NCI-H2196 (cell line): Measurements from ENCODE around the gene RSRC1.

Source experiments
- DNase-seq: peaks from one replicate; lab custom pipeline; 2025; ENCODE audit not compliant: unreplicated experiment; lab: John Stamatoyannopoulos, UW

RSRC1 gene

DNA sequence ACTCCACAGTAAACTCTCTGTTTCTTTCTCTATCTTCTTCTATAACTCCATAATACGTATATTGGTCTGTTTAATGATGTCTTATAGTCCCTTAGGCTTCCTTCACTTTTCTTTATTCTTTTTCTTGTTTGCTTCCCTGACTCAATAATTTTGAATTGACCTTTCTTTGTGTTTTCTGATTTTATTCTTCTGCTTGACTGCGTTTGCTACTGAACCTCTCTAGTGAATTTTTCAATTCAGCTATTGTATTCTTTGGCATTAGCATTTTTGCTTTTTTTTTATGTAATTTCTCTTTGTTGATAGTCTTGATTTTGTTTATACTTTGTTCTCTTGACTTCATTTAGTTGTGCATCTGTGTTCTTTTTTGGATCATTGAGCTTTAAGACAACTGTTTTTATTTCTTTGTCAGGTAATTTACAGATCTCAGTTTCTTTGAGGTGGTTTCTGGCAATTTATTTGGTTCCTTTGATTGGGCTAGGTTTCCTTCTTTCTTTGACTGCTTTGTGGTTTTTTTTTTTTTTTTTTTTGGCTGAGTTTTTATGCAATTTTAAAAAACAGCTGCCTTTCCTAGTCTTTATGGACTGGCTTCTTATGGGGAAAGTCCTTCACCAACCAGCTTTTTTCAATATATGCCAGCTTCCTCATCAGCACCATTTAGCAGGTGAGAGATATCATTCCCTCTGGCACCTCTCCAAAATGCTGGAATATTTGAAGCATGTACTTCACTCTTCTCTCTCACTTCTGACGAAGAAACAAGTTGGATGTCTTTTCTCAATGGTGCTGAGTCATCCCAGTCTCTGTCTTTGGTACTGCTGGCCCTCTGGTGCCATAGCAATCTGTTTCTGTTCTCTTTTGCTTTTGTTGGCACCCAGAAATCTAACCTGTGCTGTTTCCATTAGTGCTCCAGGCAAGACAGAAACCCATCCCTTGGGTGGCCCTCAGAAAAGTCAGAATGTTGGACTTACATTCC, 17.6 kb downstream of the RSRC1 start:
- DNase-seq: peak; percentile 58

DNA sequence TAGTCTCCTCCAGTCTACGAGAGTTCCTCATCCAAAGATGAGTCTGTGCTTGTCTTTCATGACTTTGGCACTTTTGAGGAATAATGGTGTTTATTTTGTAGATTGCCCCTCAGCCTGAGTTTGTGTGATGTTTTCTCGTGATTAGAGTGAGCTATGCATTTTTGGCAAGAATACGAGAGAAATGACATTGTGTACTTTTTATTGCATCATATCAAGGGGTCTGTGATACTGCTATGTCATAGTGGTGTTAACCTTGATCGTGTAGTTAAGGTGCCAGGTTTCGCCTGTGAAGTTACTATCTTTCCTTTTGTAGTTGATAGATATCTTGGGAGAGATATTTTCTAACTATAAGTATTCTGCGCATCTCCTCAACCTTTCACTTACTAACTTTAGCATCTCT, 18.9 kb downstream of the RSRC1 start:
- no peak for DNase-seq

DNA sequence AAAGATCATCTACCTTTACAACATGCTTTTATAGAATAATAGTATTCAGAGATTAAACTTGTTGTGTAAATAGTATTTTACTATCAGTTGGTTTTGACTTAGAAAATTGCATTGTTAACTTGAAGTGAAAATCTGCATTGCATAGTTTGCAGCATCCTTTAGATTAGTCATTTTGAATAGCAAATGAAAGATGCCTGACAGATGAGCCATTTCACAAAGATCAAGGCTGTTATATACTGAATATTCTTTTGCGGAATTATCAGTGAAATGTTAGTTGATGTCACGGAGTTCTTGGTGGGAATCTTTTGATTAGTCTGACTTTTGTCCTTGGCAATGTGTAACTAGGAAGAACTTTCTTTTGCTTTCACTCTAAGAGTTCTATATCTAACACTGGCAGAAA, 24.5 kb downstream of the RSRC1 start:
- no peak for DNase-seq

DNA sequence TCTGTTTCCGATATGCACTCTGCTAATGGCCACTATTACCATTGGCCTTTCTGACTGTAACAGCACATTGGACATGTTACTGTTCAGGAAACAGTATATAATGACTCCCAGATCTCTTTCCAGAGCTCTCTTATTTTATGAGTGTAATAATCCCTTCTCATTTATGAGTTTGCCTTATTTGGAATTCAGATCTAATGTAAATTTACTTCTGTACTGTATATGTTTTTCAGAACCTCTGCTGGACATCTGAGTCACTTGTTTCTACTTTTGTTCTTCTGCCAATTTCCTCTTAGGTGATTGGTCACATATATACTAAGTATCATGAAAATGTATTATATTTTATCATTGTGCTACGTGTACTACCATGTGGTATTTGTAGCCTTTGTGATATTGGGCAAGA, 30.5 kb downstream of the RSRC1 start:
- no peak for DNase-seq

DNA sequence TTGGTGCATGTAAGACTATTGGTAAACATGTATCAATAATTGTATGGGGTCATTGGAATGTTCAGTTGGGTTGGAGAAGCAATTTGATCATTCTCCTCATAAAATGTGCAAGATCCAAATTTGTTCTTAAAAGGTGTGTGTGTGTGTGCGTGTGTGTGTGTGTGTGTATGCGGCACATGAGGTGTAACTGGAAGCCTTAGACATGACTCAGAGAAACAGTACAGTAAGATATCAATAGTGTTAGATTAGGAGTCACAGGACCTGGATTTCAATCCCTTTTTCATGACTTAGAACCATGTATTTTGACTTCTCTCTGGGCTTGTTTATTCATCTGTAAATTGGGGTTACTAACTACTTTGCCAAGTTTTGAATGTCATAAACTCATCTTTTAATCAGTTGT, 38.3 kb downstream of the RSRC1 start:
- no peak for DNase-seq

DNA sequence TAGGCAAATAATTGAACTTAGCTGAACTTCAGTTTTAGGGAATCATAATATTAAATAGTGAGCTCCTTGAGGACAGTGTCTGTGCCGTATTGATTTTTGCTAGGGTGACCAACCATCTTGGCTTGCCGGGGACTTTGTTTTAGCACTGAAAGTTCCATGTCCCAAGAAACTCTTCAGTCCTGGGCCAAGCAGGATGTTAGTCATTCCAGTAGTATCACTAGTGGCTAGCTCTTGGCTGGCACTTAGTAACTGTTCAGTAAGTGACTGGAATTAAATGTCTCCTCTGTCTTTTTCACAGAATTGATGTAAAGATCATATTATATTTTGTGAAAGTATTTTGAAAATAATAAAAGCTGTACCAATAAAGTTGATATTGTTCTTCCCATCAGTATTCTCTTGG, 42.3 kb downstream of the RSRC1 start:
- no peak for DNase-seq

DNA sequence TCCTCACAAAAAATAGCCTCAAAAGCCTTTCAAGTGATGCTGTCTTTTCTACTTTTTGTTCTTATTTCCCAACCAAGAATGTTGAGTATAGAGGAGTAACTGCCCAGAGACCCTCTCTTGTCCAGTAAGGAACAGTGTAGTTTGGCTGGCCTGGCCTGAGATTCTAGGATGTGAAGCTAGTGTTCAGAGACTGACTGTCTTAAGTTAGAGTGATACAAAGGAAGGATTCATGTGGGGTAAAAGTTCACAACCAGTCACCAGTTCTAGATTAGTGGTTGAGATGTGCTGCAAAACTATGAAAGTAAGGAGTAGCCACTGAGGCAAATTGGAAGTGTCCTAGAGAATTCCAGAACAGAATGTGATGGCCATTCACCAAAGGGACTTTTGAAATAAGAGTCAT, 49.1 kb downstream of the RSRC1 start:
- no peak for DNase-seq

DNA sequence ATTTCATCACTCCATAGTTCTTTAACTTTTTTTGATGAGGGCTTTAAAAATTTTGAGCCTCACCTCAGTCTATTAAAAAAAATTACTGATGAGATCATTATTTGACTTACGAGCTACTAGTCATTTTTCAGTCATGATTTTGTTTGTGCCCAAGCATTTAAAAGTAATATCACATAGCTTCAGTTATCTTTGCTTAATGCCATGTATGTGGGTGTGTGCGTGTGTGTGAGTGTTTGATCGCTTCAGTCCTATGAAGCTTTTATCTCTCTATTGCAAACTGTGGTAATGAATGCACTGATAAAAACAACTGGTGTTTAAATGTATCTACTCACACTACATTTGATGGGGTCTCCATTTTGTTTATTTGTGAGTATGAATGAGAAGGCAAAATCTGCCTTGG, 49.8 kb downstream of the RSRC1 start:
- DNase-seq: no peak

DNA sequence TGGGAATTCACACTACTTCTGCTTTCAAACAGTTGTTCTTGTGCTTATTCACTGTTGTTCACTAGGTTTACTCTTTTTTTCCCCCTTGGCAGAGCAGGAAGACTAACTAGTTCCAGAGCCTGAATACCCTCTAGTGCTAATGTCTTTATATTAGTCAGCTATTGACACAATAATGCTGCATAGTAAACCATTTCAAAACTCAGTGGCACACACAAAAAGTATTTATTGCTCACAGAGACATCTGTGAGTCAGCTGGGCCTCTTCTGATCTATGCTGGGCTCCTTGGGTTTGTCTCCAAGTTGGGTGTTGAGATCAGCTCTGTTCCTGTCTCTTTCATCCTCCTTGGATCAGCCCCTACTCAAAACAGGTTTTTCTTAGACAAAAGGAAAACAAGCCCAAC, 51.1 kb downstream of the RSRC1 start:
- no peak for DNase-seq

DNA sequence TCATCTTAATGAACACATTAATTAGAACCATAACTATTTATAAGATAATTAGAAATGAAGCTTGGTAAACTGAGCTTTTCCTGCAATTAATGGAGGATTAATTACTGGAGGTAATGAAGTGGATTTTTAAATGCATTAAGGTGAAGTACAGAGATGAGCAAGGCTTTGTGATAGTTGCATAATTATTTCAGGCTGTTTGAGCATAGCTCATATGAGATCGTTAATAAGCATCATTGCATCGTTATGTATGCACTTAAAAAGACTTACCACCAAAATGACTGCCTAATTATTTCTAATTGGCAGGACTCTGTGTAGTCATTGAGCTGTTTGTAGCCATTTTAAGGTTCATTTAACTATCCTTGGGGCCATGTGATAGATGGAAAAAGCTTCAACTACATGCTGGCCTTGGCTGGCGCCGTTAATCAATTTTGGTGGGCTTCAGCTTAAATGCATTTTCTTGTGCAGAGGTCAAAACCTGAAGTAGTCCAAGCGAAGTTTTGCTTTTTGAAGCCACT, 55.3 kb downstream of the RSRC1 start:
- no peak for DNase-seq

DNA sequence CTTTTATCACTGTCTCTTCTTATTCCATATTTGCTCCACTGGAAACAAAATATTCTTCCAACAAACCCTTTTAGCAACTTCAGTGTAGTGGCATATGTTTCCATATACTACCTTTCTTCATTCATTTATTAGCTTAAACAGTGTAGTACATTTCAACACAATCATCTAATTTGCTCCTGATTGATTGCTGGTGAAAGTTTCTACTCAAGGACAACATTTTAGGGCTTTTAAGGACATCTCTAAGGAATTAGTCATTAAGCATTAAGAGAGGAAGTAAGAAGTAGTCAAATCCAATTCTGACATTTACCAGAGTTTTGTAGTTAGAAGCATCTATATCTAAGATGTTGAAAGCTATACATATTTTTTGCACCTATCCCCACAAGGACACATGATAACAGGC, 55.8 kb downstream of the RSRC1 start:
- no peak for DNase-seq

DNA sequence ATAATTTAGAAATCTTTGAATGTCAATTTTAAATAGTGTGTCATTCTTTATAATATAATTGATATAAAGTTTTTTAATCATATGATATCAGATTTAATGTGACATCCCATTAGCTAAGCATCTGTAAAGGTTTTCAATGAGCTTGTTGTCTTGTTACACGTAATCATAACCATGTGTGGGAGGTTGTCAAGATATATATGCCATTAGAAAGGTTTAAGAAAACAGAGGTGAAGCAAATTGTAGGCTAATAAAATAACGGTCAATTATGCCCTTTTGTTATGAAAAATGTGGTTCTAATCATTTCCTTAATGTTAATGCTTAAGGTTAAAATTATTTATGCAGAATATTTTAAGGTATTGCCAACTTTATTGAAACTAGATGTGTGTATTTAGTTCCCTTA, 56.3 kb downstream of the RSRC1 start:
- DNase-seq: no peak

DNA sequence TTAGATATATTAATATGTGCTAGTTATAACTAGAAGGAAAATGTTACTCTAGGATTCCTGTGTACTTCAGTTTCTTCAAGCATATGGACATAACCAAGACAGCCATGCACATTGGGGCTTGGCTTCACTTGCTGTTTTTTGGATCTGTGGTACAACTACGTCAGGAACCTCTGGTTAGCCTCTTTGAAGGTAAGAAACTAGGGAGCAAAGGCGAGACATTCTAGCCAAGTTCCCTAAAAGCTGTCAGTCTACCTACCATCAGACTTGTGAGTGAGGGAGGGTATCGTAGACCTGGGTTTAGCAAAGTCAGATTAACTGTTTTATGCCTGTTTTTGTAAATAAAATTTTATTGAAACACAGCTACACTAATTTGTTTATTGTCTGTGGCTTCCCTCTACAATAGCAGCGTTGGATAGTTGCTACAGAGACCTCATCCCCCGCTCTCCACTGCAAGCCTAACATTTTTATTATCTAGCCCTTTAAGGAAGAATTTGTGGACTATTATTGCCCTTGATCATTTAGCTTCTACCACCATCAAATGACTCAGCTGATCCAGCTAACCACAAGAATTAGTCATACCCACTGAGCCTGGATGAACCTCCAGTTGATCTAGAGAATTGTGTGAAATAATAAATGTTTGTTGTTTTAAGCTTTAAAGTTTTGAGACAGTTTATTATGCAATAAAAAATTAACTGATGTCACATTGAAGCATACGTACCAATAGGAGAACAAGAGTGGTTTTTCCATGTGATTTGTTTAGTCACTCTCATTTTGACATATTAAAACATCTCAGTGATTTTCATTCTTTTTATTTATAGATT, 58.1 kb downstream of the RSRC1 start:
- DNase-seq: peak; percentile 41

DNA sequence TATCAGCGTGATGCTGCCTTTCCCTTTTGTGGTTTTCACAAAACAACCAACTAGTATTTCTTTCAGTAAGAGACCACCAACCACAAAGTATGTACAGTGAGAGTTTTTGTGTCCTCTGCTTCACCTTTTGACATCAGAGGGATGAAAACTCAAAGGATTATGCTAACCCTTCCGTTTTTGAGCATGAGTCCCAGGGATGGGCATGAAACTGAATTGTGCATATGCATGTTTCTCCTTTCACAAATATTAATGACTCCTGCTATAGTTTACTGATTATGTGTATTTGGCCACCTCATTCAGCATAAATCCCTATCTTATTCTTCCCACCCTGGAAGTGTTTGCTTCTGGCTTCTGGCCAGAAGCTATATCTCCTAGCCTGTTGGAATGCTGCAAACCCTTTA, 59.2 kb downstream of the RSRC1 start:
- DNase-seq: no peak

DNA sequence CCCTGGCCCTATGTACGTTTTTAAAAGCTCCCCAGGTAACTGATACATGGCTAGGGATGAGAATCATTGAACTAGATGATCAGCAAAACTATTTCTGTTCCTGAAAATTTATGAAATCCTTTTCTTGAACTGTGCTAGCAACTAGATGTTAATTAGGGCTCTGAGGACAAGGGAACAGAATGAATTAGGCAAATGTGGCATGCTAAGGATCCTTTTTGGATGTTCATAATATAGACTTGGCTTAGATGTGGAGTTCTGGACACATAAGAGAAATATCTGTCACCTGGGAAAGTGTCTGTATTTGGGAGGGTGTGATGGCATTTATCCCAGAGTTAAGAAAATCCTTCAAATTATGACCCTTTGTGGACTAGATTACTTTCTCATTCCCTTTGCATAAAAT, 71.2 kb downstream of the RSRC1 start:
- no peak for DNase-seq

DNA sequence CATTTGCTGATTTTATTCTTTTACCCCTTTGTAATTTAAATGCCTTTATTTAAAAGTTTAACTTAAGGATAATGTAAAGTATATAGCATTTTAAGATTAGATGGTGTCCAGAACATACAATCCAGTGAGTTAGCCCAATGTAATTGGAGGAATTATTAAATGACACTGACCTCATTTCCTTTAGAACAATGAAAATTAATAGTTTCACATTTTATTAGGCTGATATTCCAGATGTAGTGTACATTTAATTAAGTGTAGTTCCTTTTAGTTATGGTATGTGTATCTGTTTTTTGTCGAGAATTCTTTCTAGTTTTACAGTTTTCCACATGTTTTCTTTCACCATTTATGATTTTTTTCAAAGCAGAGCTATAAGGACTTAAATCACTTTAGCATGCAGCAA, 75.8 kb downstream of the RSRC1 start:
- no peak for DNase-seq

DNA sequence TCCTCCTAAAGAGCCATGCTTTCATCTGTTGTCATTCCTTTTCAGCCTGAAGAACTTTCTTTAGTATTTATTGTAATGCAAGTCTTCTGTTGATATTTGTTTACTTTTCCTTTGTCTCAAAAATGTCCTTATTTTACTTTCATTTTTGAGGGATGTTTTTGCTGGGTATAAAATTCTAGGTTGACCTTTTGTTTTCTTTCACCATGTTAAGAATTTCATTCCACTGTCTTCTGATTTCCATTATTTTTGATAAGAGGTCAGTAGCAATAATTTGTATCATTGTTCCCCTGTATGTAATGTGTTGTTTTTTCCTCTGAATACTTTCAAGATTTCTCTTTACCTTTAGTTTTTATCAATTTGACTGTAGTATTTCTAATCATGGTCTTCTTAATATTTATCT, 91.1 kb downstream of the RSRC1 start:
- peak; percentile 28 for DNase-seq

DNA sequence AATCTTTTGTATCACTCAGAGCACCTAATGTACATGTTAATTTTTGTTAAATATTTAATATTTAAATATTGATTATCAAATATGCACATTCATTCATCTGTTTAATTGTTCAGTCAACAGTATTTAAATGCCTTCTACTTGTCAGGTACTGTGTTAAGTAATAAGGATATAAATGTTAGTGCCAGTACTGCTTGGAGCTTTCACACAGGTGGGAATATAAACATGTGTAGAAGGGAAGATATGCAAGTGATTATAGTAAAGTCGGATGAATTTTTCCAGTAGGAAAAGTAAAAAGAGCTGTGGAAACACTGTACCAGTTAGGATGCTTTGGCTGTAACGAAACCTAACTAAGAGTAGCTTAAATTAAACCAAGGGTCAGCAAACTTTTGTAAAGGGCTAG, 95.4 kb downstream of the RSRC1 start:
- DNase-seq: no peak

DNA sequence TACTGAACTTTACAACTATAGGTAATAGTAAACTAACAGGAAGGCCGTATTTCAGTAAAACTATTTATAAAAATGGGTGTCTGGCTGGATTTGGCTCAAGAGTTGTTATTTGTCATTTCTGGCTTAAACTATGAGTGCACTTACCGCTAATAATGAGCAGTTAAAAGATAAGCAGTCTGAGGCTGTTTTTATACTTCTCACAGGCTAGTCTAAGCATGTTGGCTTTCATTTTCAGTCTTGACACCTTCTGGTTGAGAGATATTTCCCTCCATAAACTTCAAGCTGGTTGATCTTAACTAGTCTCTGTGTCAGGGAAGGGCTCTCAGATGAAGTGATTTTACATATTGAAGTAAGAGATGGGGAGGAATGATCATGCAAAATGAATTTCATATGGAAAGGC, 96.1 kb downstream of the RSRC1 start:
- no peak for DNase-seq

DNA sequence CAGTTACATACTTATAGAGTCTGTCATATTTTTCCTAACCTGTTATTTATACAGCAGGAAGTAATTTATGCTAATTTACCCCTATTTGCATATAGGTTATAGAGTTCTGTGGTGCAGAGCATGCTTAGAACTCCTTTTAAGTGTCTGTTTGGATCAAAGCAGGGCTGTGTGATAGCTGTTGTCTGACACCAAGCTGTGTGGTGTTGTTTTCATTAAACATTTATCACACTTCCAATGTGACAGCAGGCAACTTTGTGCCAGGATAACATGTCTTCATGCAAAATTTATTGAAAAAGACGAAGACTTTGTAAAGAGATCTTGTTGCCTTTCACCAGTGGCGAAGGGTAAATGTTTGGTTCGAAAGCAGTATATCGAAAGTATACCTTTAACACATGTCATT, 100.2 kb downstream of the RSRC1 start:
- DNase-seq: no peak

DNA sequence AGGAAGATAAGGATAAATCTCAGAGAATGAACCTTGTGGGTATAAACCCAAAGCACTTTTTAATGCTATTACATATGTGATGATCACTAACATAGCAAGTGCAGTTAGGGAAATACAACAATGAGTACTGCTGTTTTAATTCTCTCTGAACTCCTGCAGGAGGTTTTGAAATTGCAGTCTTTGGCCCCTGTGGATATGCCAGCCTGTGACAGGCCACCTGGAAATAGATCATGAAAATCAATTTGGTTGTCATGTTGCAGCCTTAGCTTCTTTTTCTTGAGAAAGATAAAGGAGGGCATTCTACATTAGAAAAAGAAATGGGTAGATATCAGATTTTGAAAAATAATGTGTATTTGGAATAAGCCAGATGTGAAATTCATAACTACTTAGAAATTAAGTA, 103.6 kb downstream of the RSRC1 start:
- no peak for DNase-seq

DNA sequence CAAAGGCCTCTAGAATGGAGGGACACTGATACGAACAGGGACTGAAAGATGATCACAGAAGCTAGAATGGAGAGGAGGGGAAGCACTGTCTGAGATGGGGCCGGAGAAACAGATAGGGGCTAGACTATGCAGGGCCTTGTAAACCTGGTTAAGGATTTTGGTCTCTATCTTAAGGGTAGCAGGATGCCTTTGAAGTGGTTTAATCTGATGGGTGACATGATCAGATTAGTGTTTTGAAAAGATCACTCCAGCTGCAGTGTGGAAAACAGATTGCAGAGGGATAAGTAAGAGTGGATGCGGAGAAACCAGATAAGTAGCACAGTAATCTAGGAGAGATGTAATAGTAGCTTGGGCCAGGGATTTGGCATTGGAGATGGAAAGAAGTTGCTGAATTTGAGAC, 108.1 kb downstream of the RSRC1 start:
- no peak for DNase-seq
